NCI-H2107 (cell line): ENCODE measurements around the gene HS3ST6.
A peak's percentile ranks its signal among the peaks of the same experiment; 100 is the strongest.
"Not testable (repeated sequence)": the region's sequence is repeated elsewhere in the genome, so short reads cannot be mapped to it uniquely, and the experiment has no call there.

Source experiments
- DNase-seq: peaks from one replicate; lab custom pipeline; 2025; lab: John Stamatoyannopoulos, UW

Gene HS3ST6

DNA sequence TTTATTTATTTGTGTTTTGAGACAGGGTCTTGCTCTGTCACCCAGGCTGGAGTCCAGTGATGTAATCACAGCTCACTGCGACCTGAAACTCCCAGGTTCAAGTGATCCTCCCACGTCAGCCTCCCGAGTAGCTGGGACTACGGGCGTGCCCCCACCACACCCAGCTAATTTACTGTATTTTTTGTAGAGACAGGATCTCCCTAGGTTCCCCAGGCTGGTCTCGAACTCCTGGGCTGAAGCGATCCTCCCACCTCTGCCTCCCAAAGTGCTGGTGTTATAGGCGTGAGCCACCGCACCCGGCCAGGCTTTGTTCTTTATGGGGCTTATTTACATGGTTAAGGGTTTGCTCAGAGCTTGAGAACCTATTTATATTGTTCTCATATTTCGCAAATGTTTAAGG, 40.4 kb downstream of the HS3ST6 start:
- DNase-seq = peak; percentile 32

DNA sequence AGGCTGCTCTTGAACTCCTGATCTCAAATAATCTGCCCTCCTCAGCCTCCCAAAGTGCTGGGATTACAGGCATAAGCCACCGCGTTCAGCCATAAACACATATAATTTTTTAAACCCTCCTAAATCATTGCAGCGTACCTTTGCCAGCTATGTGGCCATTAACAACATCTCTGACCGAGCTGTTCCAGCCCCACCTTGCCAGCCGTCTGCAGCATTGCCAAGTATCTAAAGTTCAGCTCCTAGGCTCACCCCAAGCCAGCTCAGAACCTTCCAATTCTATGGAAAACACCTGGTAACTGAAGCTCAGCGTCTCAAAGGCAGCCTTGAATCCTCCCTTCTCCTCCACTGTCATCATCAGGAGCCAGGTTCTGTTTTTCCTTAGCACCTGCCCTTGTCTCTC, 41.1 kb downstream of the HS3ST6 start:
- no peak for DNase-seq

DNA sequence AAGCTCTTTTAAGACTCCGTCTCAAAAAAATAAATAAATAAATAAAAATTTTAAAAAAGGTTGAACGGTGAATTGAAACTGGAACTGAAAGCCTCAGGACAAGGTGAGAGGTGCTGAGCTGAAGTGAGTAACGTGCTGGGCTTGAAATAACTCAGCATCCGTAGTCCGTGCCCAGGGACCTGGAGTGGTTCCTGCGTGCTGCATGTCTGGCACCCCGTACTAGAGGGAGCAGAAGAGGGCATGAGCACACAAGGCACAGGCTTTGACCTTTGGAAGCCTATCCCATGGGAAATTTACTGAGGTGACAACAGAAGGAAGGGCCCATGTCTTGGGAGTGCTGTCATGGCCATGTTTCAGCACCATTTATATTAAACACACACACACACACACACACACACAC, 41.7 kb downstream of the HS3ST6 start:
- DNase-seq = no peak

DNA sequence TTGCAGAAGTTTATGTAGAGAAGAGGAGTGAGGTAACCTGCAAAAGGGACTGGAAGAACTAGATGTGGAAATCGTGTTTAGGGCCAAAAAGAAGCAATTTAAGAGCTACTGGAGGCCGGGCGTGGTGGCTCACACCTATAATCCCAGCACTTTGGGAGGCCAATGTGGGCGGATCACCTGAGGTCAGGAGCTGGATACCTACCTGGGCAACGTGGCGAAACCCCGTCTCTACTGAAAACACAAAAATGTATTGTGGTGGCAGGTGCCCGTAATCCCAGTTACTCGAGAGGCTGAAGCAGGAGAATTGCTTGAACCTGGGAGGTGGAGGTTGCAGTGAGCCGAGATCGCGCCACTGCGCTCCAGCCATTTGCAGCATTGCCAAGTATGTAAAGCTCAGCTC, 42.1 kb downstream of the HS3ST6 start:
- DNase-seq = not testable (repeated sequence)

DNA sequence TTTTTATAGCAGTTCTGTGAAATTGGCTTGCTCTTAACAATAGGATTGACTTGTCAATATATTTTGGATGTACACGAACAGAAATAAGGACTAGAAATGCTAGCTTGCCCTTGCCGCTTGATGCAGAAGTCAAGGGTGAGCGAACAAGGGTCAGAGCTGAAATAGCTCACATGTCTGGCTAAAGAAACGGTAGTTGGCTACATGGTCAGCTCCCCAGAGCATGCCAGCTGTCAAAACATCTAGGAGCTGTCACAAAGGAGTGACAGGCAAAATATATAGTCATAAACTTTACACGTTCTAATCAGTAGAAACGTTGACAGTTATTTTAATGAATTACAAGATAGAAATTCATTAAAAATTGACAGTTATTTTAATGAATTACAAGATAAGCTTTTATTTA, 43.4 kb downstream of the HS3ST6 start:
- DNase-seq = no peak

DNA sequence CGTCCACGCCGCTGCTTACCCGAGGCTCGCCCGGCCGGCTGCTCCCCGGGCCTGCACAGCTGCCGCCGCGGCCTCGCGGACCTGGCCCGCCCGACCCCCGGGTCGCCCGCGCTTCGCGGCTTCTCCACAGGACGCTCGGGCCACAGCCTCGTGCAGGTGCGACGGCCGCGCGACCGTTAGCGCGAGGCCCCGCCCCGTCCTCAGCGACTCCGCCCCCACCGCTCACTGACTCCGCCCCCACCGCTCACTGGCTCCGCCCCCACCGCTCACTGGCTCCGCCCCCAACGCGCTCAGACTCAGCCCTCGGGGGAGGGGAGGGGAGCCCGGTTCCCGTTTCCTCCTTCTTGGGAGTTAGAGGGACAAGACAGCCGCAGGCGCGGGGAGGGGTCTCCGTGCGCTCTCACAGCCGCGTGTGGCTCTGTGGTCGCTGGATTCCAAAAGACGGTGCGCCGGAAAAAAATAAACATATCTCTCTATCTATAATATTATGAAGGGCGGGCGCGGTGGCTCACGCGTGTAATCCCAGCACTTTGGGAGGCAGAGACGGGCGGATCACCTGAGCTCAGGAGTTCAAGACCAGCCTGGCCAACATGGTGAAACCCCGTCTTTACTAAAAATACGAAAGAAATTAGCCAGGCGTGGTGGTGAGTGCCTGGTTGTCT, 46.1 kb downstream of the HS3ST6 start, which contains the start of gene MEIOB:
Gene MEIOB (minus strand): TSS at position 191 of the 662 bp plus-strand sequence. CDS start 3,989 bp downstream, outside the sequence.
- no peak for DNase-seq

DNA sequence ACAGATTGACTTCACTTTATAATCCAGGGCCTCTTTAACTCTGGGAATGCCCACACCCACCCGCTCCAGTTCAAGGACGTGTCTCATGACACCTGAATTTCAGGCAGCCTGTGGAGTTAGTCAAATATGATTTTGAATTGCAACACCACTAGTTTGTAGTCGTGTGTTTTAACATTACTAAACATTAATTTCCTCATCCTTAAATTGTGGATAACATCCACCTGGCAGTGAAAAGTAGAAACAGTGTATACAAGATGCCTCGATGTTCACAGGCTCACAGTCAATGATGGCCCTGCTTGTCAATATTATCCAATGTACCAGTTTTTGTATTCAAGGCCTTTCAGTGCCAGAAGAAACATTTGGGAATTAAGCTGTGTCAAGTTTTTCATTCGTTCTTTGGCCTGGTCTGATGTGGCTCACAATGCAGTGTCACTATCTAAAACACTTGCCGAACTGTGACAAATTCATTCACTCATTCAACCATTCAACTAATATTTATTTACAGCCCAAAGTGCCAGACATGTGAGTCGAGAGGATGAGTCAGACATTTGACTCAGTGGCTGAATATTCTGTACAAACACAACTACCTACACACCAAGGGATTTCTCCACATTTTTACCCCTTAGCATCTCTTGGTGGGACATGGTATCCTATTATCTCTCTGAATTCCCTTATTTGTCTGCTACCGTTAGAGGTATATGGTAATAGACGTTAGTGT, 47.7 kb downstream of the HS3ST6 start:
- no peak for DNase-seq

DNA sequence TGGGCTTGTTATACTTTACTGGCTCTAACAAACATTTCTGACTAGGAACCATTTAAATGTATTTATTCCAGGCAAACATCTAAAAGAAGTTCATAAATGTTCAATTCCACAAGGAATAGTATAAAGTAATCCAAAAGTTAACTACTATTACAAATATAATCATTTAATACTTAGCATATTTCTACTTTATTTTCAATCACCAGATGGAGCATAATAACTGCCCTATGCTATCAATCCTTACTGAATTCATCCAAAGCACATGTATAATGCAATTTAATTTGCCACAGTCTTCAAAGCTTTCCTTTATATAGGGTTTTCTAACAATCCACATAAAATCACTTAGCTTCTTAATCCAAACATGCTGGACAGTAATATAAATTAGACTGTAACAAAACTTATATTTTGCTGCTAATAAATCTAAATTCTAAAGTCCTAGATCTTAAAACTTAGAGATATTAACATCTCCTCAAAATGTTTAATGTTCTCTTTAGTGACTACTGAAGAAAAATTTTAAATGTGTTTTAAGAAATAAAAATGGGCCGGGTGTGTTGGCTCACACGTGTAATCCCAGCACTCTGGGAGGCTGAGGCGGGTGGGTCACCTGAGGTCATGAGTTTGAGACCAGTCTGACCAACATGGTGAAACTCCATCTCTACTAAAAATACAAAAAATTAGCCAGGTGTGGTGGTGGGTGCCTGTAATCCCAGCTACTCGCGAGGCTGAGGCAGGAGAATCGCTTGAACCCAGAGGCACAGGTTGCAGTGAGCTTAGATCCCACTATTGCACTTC, 52.1 kb downstream of the HS3ST6 start:
- no peak for DNase-seq

DNA sequence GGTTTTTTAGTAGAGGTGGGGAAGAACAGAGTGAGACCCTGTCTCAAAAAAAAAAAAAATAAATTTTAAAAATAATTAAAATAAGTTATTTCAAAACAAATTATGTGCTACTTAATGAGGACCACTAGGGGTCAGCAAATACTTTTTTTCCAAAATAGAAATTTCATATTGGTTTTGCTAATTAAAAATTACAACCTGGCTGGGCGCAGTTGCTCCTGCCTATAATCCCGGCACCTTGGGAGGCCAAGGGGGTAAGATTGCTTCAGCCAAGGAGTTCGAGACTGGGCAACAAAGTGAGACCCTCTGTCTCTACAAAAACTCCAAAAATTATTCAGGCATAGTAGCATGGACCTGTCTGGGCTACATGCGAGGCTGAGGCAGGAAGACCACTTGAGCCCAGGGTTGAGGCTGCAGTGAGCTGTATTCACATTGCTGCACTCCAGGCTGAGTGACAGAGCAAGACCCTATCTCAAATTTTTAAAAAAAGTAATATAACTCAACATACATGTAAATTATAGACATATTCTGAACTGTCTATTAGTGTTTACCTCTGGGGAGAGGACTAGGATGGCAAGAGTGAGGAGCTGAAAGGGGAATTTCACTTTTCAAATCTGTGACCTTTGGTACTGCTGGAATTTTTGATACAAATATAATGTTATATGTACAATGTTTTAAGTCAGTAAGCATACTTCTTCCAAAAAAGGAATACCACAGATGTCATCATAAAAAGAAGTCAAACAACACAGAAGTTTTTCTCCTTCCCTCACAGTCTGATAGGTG, 54.3 kb downstream of the HS3ST6 start:
- DNase-seq = no peak

DNA sequence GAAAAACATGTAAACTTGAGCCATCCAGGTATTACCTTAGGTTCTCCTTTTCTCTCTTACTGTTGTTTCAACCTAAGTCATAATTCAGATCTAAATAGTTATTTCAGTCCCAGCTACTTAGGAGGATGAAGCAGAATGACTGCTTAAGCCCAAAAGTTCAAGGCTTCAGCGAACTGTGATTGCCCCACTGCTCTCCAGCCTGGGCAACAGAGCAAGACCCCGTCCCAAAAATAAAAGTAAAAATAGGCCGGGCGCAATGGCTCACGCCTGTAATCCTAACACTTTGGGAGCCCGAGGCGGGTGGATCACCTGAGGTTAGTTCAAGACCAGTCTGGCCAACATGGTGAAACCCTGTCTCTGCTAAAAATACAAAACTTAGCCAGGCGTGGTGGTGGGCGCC, 55.8 kb downstream of the HS3ST6 start:
- no peak for DNase-seq

DNA sequence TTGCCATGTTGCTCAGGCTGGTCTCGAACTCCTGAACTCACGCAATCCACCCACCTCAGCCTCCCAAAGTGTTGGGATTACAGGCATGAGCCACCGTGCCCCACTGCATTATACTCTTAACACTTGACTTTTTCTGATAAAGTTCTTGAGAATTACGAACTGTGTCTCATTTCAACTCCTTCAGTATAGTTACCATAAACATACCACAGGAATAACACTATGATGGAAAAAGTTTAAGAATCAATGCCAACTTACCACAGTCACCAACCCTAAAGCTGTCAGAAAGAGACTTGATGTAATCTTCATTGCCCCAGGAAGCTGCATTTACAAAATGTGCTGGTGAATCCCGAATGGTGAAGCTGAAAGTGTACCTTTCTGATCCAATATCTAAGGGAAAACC, 56.5 kb downstream of the HS3ST6 start:
- no peak for DNase-seq
